ENCODE results near the gene BRD3OS.

BRD3OS gene

DNA sequence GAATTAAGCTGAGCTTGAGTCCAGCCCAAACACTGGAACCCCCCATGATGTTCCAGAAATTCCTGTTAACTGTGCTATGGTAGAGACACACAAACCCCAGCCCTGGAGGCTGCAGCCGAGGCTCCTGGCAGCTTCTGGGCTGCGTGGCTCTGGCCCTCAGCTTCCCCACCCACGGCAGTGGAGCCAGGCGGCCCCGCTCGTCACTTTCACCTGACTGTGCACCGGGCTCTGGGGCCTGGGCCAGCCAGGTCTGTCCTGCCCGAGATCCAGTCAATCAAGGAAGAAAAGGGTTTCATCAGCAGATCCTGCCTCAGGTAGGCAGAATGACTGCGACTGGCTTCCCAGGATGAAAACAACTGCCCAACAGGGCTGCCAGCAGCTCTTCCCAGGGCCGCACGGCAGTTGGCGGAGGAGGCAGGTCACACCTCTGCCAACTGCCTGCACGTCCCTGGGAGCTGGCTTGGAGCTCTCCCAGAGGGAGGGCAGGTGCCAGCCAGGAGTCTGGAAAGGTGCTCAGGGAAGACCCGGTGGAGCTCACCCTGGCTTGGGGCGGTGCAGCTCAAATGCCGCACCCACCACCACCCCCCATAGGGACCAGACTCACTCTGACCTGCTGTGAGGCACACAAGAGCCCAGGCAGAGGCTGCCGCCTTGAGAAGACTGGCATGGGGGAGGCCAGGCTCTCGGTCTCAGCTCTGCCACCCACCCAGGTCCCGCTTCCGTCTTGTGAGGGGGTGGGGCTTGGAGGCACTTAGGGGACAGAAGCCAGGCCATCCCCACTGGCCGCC is 21.8 kb downstream of the BRD3OS start:
- TF ChIP-seq, protein P1, sequence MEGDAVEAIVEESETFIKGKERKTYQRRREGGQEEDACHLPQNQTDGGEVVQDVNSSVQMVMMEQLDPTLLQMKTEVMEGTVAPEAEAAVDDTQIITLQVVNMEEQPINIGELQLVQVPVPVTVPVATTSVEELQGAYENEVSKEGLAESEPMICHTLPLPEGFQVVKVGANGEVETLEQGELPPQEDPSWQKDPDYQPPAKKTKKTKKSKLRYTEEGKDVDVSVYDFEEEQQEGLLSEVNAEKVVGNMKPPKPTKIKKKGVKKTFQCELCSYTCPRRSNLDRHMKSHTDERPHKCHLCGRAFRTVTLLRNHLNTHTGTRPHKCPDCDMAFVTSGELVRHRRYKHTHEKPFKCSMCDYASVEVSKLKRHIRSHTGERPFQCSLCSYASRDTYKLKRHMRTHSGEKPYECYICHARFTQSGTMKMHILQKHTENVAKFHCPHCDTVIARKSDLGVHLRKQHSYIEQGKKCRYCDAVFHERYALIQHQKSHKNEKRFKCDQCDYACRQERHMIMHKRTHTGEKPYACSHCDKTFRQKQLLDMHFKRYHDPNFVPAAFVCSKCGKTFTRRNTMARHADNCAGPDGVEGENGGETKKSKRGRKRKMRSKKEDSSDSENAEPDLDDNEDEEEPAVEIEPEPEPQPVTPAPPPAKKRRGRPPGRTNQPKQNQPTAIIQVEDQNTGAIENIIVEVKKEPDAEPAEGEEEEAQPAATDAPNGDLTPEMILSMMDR (IDR thresholded peaks at IDR 0.05; ENCODE audit: low read depth, low read length), result no peak
- no peak overlapping the region for H3K4me3 ChIP-seq (ENCODE audit: low read depth, low read length)

- no peak overlapping the region for H3K4me3 ChIP-seq (ENCODE audit: low read depth, low read length)
- TF ChIP-seq, protein P1 (IDR thresholded peaks at IDR 0.05; ENCODE audit: low read depth, low read length), result no peak
These were observed 22.7 kb downstream of the BRD3OS start for GRCh38 chr9:134047868-134048581.

- TF ChIP-seq, protein P1 (IDR thresholded peaks at IDR 0.05; ENCODE audit: low read depth, low read length), result no peak
- no peak overlapping the region for H3K4me3 ChIP-seq (ENCODE audit: low read depth, low read length)
These were observed 23.3 kb downstream of the BRD3OS start for GRCh38 chr9:134048582-134048968.

GRCh38 chr9:134049236-134049635 is 24.0 kb downstream of the BRD3OS start:
- TF ChIP-seq, protein P1 (IDR thresholded peaks at IDR 0.05; ENCODE audit: low read depth, low read length), result no peak
- no peak overlapping the region for H3K4me3 ChIP-seq (ENCODE audit: low read depth, low read length)

GRCh38 chr9:134049772-134050588 is 24.7 kb downstream of the BRD3OS start:
- no peak overlapping the region for H3K4me3 ChIP-seq (ENCODE audit: low read depth, low read length)
- TF ChIP-seq, protein P1 (IDR thresholded peaks at IDR 0.05; ENCODE audit: low read depth, low read length), result no peak

- H3K4me3 ChIP-seq (ENCODE audit: low read depth, low read length), result no peak overlapping the region
- TF ChIP-seq, protein P1 (IDR thresholded peaks at IDR 0.05; ENCODE audit: low read depth, low read length), result no peak
These were observed 25.4 kb downstream of the BRD3OS start for GRCh38 chr9:134050726-134051125.
